ENCODE results near the gene YWHAG. TPM values are rescaled to one million over a fixed set of nuclear protein-coding genes. Genes with fewer than 3 reads are reported as not detected.

YWHAG gene
- total and polyA plus RNA-seq, 9 of the 15 experiments (the other 6 are each of a cell fraction or from before 2014, with no cell fraction given) = 30.4 to 246 (median 94.5) TPM

DNA sequence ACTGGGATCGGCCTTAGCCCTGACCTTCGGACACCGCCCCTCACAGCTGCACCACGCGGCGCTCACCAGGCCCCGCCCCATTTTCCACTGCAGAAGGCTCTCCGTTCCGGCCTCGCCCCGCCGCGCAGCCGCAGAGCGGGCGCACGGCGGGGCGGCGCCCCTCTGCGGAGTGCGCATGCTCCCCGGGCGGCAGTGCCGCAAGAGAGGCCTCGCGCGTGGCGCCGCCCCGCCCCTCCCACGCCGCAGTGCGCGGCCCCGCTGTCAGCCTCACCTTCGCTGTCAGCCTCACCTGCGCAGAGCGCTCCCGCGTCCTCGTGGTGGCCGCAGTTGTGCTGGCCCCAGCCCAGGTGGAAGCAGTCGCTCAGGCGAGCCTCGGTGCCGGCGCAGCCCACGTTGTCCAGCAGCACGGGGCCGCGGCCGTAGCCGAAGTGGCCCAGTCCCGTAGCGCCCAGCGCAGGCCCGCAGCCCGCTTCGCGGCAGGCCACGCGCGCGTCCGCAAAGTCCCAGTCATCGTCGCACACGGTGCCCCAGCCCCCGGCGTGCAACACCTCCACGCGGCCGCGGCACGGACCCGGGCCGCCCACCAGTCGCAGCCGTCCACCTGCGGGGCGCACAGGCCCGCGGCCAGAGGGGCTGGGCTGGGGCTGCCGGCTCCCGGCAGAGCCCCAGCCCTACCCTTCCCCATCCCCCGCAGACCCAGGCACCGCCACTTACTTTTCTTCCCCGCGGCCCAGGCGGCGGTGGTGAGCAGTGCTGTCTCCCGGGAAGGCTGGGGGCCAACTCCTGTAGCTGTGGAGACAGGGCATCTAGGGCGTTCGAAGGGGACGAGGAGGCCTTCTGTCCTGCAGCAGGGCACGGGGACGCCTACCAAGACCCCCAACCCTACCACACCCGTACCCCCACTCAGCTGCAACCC lies 34.6 kb upstream of the YWHAG start (continued):
- TF ChIP-seq TEAD4 (IDR thresholded peaks at IDR 0.05; ENCODE audit: low read length) = 0 out of 2 replicates have a peak, but pooled peaks have one; percentile 21
- TF ChIP-seq TEAD4 (CRISPR knock-in tag; IDR thresholded peaks at IDR 0.05; ENCODE audit: borderline replicate concordance) = peak; percentile 46; the same call in 1 of the 2 replicates
- peak; percentile 75 for TF ChIP-seq ZEB2 (IDR thresholded peaks at IDR 0.05)
- TF ChIP-seq FOXJ2 (tag; IDR thresholded peaks at IDR 0.05) = 0 out of 2 replicates have a peak, but pooled peaks have one; percentile 30
- TF ChIP-seq ZNF24 (IDR thresholded peaks at IDR 0.05) = peak; percentile 76; the same call in 1 of the 2 replicates
- TF ChIP-seq ZSCAN29 (IDR thresholded peaks at IDR 0.05) = no peak
- TF ChIP-seq POLR2AphosphoS5 (IDR thresholded peaks at IDR 0.05; ENCODE audit: control insufficient read depth, insufficient read depth, low read depth, low read length) = peak; percentile 50; the same call in 1 of the 2 replicates
- TF ChIP-seq CBX3 (IDR thresholded peaks at IDR 0.05; ENCODE audit: borderline replicate concordance in 1 of 2, low read length in 2 of 2) = peak in 1 of 2 experiments; percentile 20; a peak in 1 of 3 replicates
- peak; percentile 89 for TF ChIP-seq RB1 (IDR thresholded peaks at IDR 0.05; ENCODE audit: low read depth)
- no peak for TF ChIP-seq ZNF436 (CRISPR knock-in tag; IDR thresholded peaks at IDR 0.05)
- TF ChIP-seq SMARCC2 (IDR thresholded peaks at IDR 0.05; ENCODE audit: low read depth) = no peak
- TF ChIP-seq, protein P1, sequence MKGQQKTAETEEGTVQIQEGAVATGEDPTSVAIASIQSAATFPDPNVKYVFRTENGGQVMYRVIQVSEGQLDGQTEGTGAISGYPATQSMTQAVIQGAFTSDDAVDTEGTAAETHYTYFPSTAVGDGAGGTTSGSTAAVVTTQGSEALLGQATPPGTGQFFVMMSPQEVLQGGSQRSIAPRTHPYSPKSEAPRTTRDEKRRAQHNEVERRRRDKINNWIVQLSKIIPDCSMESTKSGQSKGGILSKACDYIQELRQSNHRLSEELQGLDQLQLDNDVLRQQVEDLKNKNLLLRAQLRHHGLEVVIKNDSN (CRISPR knock-in tag; IDR thresholded peaks at IDR 0.05) = peak; percentile 31; the same call in 1 of the 2 replicates
- TF ChIP-seq SMARCA4 (IDR thresholded peaks at IDR 0.05) = no peak
- TF ChIP-seq FOXK2 (conservative IDR thresholded peaks at IDR 0.05 in 1 of 2, IDR thresholded peaks at IDR 0.05 in 1 of 2; ENCODE audit: low read depth in 2 of 2) = no peak; a peak in 1 of 4 replicates
- TF ChIP-seq, protein P2, sequence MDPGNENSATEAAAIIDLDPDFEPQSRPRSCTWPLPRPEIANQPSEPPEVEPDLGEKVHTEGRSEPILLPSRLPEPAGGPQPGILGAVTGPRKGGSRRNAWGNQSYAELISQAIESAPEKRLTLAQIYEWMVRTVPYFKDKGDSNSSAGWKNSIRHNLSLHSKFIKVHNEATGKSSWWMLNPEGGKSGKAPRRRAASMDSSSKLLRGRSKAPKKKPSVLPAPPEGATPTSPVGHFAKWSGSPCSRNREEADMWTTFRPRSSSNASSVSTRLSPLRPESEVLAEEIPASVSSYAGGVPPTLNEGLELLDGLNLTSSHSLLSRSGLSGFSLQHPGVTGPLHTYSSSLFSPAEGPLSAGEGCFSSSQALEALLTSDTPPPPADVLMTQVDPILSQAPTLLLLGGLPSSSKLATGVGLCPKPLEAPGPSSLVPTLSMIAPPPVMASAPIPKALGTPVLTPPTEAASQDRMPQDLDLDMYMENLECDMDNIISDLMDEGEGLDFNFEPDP (CRISPR knock-in tag; IDR thresholded peaks at IDR 0.05) = 0 out of 2 replicates have a peak, but pooled peaks have one; percentile 7
- TF ChIP-seq ZNF274 (IDR thresholded peaks at IDR 0.05; ENCODE audit: borderline replicate concordance, low read depth, low read length) = peak; percentile 31; the same call in 1 of the 2 replicates
- peak; percentile 72; the same call in 1 of the 2 replicates for TF ChIP-seq ZNF668 (CRISPR knock-in tag; IDR thresholded peaks at IDR 0.05)
- TF ChIP-seq GABPB1 (CRISPR knock-in tag; IDR thresholded peaks at IDR 0.05) = peak; percentile 71; the same call in 1 of the 2 replicates
- no peak for TF ChIP-seq SREBF2 (CRISPR knock-in tag; IDR thresholded peaks at IDR 0.05)
- TF ChIP-seq RBM25 (IDR thresholded peaks at IDR 0.05; ENCODE audit: low read depth, low read length, severe bottlenecking) = peak; percentile 35
- peak; percentile 81 for TF ChIP-seq SAP30 (IDR thresholded peaks at IDR 0.05; ENCODE audit: borderline replicate concordance, insufficient read depth, low read depth, low read length, poor library complexity, severe bottlenecking)
- TF ChIP-seq, protein P3, sequence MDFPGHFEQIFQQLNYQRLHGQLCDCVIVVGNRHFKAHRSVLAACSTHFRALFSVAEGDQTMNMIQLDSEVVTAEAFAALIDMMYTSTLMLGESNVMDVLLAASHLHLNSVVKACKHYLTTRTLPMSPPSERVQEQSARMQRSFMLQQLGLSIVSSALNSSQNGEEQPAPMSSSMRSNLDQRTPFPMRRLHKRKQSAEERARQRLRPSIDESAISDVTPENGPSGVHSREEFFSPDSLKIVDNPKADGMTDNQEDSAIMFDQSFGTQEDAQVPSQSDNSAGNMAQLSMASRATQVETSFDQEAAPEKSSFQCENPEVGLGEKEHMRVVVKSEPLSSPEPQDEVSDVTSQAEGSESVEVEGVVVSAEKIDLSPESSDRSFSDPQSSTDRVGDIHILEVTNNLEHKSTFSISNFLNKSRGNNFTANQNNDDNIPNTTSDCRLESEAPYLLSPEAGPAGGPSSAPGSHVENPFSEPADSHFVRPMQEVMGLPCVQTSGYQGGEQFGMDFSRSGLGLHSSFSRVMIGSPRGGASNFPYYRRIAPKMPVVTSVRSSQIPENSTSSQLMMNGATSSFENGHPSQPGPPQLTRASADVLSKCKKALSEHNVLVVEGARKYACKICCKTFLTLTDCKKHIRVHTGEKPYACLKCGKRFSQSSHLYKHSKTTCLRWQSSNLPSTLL (IDR thresholded peaks at IDR 0.05) = no peak
- TF ChIP-seq TARDBP (IDR thresholded peaks at IDR 0.05) = peak; percentile 94
- TF ChIP-seq GABPB2 (CRISPR knock-in tag; conservative IDR thresholded peaks at IDR 0.05) = no peak; the same call in 1 of the 2 replicates
- no peak for TF ChIP-seq ASH1L (IDR thresholded peaks at IDR 0.05; ENCODE audit: borderline replicate concordance, low read depth, partially characterized antibody)
